Measurements from ENCODE around the gene ZNF331.
"Not testable (repeated sequence)": the region's sequence is repeated elsewhere in the genome, so short reads cannot be mapped to it uniquely, and the experiment has no call there.

The ZNF331 gene

DNA sequence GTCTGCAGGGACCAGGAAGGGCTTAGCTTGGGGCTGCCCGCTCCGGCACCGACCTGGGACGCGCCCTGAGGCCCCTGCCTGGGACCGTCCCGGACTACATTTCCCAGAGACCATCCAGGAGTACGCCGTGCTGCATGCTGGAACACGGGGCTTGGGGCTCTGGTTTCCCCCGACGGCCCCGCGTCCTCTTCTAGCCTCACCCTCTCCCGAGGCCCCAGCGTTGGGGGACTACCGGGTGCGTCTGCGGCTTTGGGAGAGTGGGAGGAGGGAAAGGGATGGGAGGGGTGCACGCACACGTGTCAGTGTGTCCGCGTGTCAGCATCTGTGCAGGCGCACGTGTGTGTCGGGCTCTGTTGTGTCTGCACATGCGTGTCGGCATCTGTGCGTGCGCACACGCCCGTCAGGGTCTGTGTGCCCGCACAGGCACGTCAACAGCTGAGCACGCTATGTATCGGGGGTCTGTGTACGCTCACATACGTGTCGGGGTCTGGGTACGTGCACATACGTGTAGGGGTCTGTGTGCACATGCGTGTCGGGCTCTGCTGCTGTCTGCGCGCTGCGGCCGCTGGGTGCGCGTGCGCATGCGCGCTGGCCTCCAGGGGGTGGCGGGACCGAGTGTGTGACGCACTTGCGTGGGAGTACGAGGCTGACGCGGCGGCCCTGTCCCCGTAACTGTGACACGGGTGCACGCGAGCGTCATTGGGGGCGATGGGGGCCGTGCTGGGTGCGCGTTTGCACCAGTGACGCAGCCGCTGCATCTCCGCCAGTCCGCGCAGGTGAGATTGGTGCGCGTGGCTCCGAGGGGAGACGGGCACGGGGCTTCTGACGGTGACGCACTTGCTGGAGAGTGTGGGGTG is at the start of gene ZNF331:
ZNF331 (plus strand) TSS at position 625 of the 857 bp plus-strand sequence. CDS start 31,232 bp downstream, outside the sequence.
- no peak for DNase-seq (ENCODE audit: low spot score)

DNA sequence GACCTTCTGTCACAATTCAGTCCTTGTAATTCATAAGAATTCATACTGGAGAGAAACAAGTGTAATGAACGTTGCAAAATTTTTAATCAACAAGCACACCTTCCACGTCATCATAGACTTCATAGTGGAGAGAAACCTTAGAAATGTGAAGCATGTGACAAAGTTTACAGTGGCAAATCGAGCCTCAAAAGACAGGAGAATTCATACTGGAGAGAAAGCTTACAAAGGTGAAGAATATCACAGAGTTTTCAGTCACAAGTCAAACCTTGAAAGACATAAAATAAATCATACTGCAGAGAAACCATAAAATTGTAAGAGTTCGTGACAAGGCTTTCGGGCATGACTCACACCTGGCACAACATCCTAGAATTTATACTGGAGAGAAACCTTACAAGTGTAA is 45.8 kb upstream of the ZNF331 start:
- DNase-seq (ENCODE audit: low spot score) = no peak

DNA sequence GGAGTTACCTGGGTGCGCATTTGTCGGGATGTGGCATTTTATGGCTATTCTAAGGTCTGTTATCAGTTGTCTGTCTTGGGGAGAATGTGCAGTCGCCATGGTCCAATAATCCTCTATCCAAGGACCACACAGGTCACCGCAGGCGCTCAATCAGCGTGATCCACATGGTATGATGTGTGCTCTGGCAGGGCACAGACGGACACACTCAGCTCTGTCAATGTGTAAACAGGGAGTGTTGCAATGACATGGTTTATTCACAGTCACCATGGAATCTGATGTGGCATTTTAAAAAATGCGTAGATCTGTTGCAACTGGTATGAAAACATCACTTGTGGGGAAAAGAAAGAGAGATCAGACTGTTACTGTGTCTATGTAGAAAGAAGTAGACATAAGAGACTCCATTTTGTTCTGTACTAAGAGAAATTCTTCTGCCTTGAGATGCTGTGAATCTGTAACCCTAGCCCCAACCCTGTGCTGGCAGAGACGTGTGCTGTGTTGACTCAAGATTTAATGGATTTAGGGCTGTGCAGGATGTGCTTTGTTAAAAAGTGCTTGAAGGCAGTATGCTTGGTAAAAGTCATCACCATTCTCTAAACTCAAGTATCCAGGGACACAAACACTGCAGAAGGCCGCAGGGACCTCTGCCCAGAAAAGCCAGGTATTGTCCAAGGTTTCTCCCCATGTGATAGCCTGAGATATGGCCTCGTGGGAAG is 40.5 kb upstream of the ZNF331 start:
- not testable (repeated sequence) for DNase-seq (ENCODE audit: low spot score)

DNA sequence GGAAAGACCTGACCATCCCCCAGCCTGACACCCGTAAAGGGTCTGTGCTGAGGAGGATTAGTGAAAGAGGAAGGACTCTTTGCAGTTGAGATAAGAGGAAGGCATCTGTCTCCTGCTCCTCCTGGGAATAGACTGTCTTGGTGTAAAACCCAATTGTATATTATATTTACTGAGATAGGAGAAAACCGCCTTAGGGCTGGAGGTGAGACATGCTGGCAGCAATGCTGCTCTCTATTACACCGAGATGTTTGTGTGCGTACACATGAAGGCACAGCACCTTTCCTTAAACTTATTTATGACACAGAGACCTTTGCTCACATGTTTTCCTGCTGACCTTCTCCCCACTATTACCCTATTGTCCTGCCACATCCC is 39.9 kb upstream of the ZNF331 start:
- DNase-seq (ENCODE audit: low spot score) = not testable (repeated sequence)

DNA sequence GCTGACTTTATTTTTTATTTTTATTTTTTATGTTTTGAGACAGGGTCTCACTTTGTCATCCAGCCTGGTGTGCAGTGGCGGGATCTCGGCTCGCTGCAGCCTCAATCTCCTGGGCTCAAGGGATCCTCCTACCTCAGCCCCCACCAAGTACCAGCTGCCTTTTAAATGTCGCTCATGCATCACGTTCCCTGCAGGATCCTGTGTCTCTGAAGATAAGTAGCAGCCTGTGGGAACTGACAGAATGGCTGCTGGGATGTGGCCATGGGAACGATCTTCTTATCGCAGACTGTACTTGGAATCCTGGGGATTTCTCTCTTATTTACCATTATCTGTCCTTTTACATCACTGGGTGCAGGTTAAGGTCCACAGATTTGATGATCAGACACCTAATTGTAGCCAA is 34.8 kb upstream of the ZNF331 start:
- not testable (repeated sequence) for DNase-seq (ENCODE audit: low spot score)

DNA sequence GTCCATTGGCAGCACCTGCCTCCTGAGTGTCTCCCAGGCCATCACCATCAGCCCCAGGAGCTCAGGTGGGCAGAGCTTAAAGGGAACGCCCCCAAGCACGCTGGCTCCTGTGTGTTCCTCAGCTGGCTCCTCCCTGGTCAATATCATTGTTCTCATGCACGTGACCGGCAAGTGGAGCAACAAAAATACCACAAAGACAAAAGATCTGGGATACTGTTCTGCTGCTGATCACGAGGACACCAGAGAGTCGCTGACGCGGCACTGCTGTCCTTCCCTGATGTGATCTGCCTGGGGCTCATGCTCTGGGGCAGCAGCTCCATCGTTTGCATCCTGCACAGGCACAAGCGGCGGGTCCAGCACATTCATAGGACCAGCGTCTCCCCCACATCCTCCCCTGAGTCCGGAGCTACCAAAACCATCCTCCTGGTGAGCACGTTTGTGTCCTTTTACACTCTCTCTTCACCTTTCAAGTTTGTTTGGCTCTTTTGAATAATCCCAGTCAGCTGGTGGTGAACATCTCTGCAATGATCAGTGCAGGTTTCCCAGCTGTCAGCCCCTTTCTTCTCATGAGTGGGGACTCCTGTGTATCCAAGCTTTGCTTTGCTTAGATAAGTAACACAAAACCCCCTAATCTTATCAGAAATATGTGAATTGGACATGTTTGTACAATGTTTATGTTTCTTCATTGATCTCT is 34.1 kb upstream of the ZNF331 start:
- DNase-seq (ENCODE audit: low spot score) = not testable (repeated sequence)

DNA sequence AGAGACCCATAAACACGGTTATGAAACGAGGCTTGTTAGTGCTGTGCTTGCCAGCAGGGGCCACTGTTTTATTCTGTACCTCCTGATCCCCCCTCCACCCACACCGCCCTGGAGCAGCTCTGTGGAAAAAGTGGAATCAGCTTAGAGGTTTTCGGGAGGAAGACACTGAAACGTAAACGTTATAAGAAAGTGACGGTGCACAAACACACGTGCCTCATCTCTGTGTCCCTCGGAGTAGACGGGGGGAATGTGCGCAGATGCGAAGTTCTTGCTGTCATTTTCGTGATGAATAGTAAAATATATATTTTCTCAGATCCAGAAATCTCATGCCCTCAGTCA is 33.6 kb upstream of the ZNF331 start:
- DNase-seq (ENCODE audit: low spot score) = not testable (repeated sequence)

DNA sequence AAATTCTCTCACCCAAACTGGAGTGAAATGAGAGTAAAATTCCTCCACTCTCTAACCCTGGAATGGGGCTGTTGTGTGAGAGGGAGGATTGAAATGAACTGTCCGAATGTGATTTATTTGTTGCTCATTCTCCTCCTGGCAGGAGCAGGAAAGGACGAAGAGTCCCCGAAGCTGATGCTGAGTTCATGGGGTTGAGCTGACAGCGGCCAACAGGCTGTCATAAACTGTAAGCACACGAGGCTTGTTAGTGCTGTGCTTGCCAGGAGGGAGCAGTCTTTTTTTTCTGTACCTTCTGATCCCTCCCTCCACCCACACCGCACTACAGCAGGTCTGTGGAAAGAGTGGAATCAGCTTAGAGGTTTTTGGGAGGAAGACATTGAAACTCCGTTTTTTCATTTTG is 33.1 kb upstream of the ZNF331 start:
- no peak for DNase-seq (ENCODE audit: low spot score)

DNA sequence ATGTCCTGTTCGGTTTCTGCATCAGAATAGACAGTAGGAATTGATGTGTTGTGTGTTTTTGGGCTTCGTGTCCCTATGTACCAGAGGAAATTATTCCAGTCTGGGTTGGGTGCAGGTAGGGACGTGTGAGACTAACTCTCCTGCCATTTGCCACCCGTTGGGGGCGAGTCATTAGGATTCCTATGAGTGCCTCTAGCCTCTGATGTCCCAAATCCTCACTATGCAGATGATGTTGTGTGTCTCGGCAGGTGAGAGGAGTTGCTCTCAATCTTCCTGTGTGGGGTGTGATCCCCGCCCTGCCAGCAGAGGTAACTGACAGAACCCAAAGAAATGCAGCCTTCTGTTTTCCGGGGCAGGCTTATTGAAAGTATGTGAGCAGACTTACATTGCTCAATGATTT is 31.2 kb upstream of the ZNF331 start:
- no peak for DNase-seq (ENCODE audit: low spot score)

DNA sequence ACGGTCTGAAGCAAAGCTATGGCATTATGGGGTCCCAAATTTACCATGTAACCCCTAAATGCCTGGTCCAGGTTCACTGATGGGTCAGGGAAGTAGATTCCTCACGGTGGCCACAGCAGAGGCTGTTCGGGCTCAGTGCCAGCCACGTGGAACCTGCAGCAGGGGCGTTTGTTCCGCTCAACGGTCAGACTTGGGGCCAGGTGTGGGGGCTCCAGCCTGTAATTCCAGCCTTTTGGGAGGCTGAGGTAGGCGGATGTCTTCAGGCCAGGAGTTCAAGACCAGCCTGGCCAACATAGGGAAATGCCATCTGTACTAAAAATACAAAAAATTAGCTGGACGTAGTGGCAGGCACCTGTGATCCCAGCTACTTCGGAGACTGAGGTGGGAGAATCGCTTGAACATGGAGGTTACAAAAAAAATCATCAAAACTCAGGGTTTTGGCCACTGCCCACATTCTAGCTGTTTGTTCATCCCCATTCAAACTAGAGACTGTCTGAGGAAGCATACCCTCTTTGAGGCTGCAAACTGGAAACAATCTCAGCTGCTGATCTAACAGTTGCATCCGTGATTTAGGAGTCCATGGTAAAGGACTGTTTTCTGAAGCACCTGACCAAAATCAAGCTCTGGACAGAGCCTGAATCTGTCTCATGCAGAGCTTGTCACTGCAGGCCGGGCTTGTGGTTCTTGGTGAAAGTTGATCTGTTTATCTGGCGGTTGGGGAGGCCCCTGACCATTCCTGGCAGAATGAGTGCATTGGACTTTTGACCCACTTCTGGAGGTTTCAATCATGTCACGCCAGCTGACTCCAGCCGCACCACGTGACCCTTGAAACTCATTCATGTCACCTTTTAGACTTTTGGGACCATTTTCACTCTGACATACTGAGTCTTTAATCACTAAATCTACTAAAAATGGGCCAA is 30.2 kb upstream of the ZNF331 start:
- DNase-seq (ENCODE audit: low spot score) = no peak

DNA sequence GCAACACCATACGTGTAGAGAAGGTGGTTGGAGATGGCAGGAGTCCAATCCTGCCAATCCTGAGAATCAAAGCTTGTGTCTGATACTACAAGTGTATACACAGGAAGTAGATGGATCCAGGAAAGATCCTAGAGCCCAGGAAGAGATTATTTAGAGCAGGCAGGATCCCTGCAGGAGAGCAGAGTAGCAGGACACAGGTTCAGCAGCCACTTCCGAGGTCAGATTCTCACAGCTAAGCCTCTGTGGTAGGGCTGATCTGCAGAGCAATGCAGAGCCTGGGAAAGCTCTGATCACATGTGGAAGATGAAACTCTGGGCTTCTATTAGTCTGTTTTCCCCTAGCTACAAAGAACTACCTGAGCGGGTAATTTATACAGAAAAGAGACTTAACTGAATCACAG is 28.5 kb upstream of the ZNF331 start:
- no peak for DNase-seq (ENCODE audit: low spot score)

DNA sequence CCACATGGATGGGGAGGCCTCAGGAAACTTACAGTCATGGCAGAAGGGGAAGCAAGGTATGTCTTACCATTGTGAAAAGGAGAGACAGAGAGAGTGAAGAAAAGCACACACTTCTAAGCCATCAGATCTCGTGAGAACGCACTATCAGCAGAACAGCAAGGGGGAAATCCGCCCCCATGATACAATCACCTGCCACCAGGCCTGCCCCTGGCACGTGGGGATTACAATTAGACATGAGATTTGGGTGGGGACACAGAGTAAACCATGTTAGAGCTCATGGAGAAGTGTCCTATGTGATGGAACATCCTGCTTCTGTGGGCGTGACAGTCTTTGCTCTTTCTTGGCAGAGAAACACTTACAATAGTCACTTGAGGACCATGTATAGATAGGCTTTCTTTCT is 28.1 kb upstream of the ZNF331 start:
- DNase-seq (ENCODE audit: low spot score) = no peak

DNA sequence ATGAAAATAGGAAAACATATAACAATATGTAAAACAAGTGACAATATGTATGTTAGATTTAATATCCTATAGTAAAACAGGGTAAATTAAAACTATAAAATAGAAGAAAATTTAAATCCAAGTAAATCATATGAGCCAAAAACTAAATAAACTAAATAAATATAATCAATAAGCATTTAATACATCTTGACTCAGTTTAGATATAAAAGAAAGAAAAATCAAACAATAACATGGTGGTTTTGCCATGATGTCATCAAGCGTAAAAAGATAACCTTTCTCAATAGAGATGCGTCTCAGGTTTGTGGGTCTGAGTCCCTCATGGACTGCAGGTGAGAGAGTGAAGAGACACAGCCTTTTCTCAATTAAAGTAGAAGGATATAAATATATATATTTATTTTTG is 26.6 kb upstream of the ZNF331 start:
- no peak for DNase-seq (ENCODE audit: low spot score)

DNA sequence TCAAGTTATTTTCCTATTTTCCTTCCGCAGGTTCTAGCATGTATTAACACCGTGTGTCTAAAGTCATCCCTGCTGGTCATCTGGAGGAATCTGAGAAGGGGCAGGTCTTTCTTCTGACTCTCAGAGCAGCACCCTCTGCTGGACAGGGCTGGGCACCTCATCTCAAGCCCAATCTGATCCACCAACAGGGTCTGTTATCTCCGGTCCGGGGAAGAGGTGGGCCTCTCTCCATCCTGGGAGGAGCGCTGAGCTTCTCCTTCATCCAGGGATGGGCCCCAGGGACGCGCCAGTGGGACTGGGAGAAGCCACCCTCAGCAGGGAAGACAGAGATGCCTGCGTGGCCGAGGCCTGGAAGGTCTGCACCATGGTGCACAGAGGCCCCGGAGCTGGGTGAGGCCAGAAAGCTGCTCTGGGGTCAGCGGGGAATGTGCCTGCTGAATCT is 26.0 kb upstream of the ZNF331 start:
- DNase-seq (ENCODE audit: low spot score) = peak; percentile 13

DNA sequence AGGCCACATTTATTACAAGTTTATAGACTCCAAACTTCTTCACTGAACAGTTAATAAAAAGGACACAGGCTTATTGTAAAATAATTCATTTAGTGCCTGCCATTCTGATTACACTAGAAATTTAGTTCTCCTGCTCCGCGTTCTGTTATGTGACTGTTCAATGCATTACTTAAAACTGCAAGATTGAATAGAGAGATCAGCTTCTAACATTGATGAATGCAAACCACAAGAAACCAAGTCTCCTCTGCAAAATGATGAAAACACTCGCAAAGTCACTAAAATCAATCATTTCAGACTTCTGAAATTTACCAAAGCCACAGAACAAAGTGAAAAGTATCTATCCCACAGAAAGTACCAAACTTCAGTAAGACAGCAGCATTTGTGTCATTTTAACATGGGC is 22.9 kb upstream of the ZNF331 start:
- DNase-seq (ENCODE audit: low spot score) = not testable (repeated sequence)

DNA sequence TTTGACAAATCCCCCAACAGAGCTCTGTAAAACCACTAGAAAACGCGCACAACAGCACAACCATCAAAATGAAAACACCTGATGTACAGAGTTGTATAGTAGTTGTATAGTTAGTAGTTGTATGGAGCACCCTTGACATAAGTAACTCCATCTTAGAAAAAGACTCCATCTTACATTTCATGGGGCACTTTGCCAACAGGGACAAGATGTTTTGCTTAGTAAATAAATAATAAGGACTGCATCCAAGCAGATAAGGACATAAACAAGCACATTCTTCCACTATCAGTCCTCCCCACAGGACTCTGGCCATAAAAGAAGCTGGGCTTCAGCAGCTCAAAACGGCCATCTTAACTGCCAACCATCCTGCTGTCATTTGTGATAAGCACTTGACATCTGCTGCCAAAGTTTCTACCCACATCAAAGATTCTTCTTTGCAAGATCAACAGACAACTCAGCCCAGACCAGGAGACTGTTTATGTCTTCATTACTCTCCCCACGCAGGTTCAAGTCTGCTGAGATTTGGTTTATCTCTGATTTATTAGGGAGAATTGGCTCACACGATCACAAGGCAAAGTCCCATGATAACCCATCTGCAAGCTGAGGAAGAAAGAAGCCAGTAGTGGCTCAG is 20.7 kb upstream of the ZNF331 start:
- DNase-seq (ENCODE audit: low spot score) = no peak

DNA sequence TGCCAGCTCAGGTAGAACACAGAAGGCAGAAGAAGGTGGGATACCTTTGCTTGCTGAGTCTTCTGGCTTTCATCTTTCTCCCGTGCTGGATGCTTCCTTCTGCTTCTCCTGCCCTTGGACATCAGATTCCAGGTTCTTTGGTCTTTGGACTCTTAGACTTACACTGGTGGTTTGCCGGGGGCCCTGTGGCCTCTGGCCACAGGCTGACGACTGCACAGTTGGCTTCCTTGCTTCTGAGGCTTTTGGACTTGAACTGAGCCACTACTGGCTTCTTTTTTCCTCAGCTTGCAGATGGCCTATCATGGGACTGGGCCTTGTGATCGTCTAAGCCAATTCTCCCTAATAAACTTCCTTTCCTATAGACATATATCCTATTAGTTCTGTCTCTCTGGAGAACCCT is 19.8 kb upstream of the ZNF331 start:
- DNase-seq (ENCODE audit: low spot score) = no peak

DNA sequence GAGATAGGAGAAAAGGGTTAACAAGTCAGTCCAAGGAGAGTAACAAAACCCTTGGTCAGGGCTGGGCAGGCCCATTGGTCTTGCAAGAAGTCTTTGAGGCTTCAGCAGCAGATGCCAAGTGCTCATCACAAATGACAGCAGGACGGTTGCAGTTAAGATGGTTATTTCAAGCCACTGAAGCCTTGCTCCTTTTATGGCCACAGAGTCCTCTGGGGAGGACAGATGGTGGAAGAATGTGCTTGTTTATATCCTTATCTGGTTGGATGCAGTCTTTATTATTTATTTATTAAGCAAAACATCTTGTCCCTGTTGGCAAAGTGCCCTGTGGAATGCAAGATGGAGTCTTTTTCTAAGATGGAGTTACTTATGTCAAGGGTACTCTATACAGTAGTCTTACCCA is 19.2 kb upstream of the ZNF331 start:
- no peak for DNase-seq (ENCODE audit: low spot score)

DNA sequence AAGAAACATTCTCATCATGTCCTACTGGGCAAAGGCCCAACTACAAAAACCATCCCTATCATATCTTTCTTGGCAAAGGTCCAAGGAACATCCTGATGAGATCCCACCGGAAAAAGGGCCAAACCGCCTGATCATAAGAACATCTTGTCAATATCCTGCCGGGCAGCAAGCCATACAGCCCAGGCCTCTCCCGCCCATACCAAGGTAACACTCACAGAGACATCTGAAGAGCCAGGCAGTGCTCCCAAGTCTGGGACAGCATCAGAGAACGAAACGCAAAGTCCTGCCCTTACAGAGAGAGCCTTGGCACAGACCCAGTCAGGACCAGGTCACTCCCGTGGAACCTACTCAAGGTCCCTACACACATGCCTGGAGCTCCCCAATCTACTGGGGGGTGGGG is 18.5 kb upstream of the ZNF331 start:
- DNase-seq (ENCODE audit: low spot score) = no peak

DNA sequence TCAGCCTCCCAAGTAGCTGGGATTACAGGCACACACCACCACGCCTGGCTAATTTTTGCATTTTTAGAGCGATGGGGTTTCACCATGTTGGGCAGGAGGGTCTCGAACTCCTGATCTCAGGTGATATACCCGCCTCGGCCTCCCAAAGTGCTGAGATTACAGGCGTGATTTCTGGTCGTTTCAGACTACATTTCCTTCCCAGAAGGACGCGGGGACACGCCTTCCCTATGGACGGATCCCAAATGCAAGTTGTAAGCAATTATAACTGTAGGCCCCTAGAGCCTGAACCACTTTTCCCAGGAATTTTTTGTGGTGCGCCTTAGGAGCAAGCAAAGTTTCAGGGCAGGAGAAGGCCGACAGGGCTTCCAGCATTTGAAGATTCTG is 17.8 kb upstream of the ZNF331 start:
- no peak for DNase-seq (ENCODE audit: low spot score)
